Midbrain (tissue), 1 donor: ENCODE measurements around the gene TMEM184B.

Source experiments
- DNase-seq: peaks from one replicate; lab custom pipeline; 2025; lab: John Stamatoyannopoulos, UW

Gene TMEM184B

GRCh38 chr22:38308791-38309498, 36.1 kb upstream of the TMEM184B start:
- DNase-seq = no peak

- no peak for DNase-seq
Measured at GRCh38 chr22:38305471-38306448, 33.0 kb upstream of the TMEM184B start.

GRCh38 chr22:38304526-38304925, 31.7 kb upstream of the TMEM184B start:
- no peak for DNase-seq

GRCh38 chr22:38303974-38304373, 31.2 kb upstream of the TMEM184B start:
- no peak for DNase-seq

GRCh38 chr22:38302906-38303305, 30.1 kb upstream of the TMEM184B start:
- DNase-seq = no peak

GRCh38 chr22:38300946-38301345, 28.1 kb upstream of the TMEM184B start:
- DNase-seq = no peak

- no peak for DNase-seq
Measured at GRCh38 chr22:38300197-38300945, 27.6 kb upstream of the TMEM184B start.

- DNase-seq = no peak
Measured at GRCh38 chr22:38299770-38300102, 26.9 kb upstream of the TMEM184B start.

- no peak for DNase-seq
Measured at GRCh38 chr22:38298312-38299005, 25.6 kb upstream of the TMEM184B start.

- no peak for DNase-seq
Measured at GRCh38 chr22:38296372-38296771, 23.6 kb upstream of the TMEM184B start.

- DNase-seq = no peak
Measured at GRCh38 chr22:38295863-38296262, 23.1 kb upstream of the TMEM184B start.

GRCh38 chr22:38295339-38295738, 22.5 kb upstream of the TMEM184B start:
- DNase-seq = no peak

GRCh38 chr22:38294193-38294592, 21.4 kb upstream of the TMEM184B start:
- no peak for DNase-seq

GRCh38 chr22:38292694-38293093, 19.9 kb upstream of the TMEM184B start:
- no peak for DNase-seq

- DNase-seq = no peak
Measured at GRCh38 chr22:38291201-38291777, 18.5 kb upstream of the TMEM184B start.

GRCh38 chr22:38290347-38290746, 17.5 kb upstream of the TMEM184B start:
- no peak for DNase-seq

- no peak for DNase-seq
Measured at GRCh38 chr22:38289583-38290082, 16.8 kb upstream of the TMEM184B start.

GRCh38 chr22:38286915-38287669, 14.3 kb upstream of the TMEM184B start:
- no peak for DNase-seq

GRCh38 chr22:38285018-38285417, 12.2 kb upstream of the TMEM184B start:
- DNase-seq = no peak

- no peak for DNase-seq
Measured at GRCh38 chr22:38284042-38284402, 11.2 kb upstream of the TMEM184B start.

GRCh38 chr22:38282397-38282796, 9.6 kb upstream of the TMEM184B start:
- DNase-seq = no peak
